GM12892 (cell line): ENCODE results near the gene CA12.

ENCODE experiments used
- DNase-seq: peaks from one replicate; pipeline ENCODE4 v3.0.0; 2011; ENCODE audit not compliant: insufficient read length
- FAIRE-seq: peaks from 2 replicates; lab custom pipeline; 2011; peaks lifted over from hg19 to GRCh38; lab: Jason Lieb, UNC
- POLR2A ChIP-seq: IDR thresholded peaks from 2 replicates; pipeline ENCODE4 v1.6.1; 2011; ENCODE audit warnings: low read depth, low read length, control low read depth
- POLR2AphosphoS5 ChIP-seq: IDR thresholded peaks from 2 replicates; pipeline ENCODE4 v1.6.1; 2011; ENCODE audit warnings: low read depth, low read length, control low read depth
- TAF1 ChIP-seq: IDR thresholded peaks from 2 replicates; pipeline ENCODE4 v1.6.1; 2011; ENCODE audit warnings: low read depth, mild to moderate bottlenecking, control low read depth, low read length, borderline replicate concordance

CA12 gene

DNA sequence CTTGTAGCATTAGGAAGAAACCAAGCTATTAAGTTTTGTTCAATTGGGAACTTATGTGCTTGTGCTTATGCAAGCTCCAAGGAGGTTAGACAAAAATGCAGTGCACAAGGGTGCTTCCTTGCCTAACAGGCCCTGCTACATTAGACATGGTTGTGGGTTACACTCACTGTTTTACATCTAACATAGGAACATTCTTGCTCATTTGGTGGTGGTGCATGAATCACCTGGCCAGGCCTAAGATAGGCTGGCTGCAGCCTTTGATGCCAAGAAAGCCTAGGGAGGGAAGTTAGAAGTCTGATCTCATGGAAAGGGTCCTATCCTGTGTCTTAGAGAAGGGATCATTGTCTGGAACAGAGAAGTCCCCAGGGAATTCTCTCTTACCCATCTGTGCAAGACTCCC is 43.5 kb downstream of the CA12 start:
- DNase-seq (no peak), FAIRE-seq (no peak)
- TF ChIP-seq POLR2AphosphoS5 (no peak), TAF1 (no peak), POLR2A (no peak)

- no peak for DNase-seq
- no peak for FAIRE-seq
- TF ChIP-seq TAF1 (no peak), POLR2AphosphoS5 (no peak), POLR2A (no peak)
Measured at GRCh38 chr15:63337046-63337445, 44.6 kb downstream of the CA12 start.

DNA sequence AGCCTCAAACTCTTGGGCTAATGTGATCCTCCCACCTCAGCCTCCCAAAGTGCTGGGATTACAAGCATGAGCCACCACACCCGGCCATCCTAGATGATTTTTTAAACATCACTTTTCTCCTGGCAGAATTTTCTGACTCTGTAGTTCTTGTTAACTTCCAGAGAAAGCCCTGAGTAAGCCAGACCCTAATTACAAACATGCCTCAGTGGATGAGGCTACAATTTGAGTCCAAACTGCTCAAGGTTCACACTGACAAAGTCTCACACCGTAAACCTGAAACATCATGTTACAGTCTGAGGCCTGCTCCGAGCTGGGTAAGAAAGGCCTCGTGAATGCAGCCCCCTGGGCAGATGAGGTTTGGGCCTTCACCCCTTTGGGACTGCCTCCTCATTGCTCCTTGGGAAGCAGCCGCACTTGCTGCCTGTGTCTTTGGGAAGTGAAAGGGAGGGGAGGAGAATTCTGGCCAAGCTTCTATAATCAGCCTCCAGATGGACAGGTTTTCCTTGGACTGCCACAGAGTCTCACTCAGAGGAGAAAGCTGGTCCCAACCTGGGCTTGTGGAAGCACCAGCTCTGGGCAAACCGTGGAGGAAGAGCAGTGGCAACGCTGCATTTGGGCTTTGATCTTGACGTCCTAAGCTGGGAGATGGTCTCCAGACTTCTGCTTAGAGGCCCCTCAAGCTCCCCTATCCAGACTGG is 46.0 kb downstream of the CA12 start:
- FAIRE-seq (no peak), DNase-seq (no peak)
- no peak for TF ChIP-seq TAF1
- no peak for TF ChIP-seq POLR2A
- TF ChIP-seq POLR2AphosphoS5 = no peak

DNA sequence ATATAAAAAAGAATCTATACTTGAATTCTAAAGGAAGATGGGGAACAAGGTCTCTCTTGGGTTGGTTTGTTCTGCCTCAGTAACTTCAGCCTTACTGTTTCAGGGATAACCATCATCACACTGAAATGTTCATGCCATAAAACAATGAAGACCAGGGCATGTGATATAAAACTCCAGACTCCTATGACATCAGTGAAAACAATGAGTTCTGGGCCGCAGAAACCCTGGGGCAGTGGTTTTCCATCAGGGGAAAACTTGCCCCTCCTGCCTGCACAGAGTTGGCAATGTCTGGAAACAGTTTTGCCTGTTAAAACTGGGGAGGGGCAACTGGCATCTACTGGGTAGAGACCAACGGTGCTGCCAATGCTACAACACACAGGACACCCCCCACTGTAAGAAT is 46.8 kb downstream of the CA12 start:
- TF ChIP-seq POLR2A (no peak), TAF1 (no peak), POLR2AphosphoS5 (no peak)
- DNase-seq (no peak), FAIRE-seq (no peak)

GRCh38 chr15:63332367-63333124 is 49.1 kb downstream of the CA12 start:
- no peak for TF ChIP-seq POLR2A
- TF ChIP-seq POLR2AphosphoS5 = no peak
- DNase-seq (no peak), FAIRE-seq (no peak)

DNA sequence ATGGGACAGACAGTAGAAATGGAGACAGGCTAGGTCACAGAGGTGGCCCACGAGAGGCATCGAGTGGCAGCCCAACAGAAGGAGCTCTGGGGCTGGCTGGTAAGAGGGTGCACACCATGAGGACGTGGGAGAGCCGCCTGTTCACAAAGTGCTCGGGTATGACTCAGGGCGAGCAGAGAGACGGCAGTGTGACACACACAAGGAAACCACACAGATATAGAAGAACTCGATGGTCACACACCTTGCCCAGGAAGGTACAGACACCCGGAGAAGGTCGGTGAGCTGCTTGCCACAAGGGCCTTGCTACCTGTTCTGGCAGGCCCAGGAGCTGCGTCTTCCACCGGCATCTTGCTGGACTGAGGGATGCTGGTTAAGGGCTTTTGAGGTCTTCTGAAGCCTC is 50.2 kb downstream of the CA12 start:
- DNase-seq (no peak), FAIRE-seq (no peak)
- TF ChIP-seq POLR2AphosphoS5 (no peak), POLR2A (no peak), TAF1 (no peak)

DNA sequence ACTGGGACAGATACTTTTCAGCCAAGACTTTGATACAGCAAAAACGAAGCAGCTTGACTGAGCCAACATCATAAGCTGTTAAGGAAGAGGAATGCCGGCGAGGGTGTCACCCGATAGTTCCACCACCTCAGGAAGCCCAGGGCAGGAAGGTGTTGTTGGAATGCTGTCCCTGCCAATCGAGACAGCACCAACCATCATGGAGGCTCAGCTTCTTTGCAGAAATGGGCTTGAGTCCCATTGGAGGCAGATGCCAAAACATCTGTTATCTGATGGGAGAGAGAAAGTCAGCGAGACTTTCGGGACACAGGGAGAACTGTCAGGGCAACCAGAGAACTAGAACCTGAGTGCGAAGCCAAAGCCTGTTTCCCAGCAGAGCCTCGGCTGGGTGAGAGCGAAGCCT is 50.7 kb downstream of the CA12 start:
- no peak for FAIRE-seq
- no peak for TF ChIP-seq TAF1
- TF ChIP-seq POLR2AphosphoS5 = no peak

GRCh38 chr15:63329567-63330350 is 51.9 kb downstream of the CA12 start:
- DNase-seq = no peak
- no peak for FAIRE-seq
- no peak for TF ChIP-seq POLR2AphosphoS5
- no peak for TF ChIP-seq TAF1
- no peak for TF ChIP-seq POLR2A

More for the DNA sequence above, 50.7 kb downstream of the CA12 start:
- no peak for DNase-seq

DNA sequence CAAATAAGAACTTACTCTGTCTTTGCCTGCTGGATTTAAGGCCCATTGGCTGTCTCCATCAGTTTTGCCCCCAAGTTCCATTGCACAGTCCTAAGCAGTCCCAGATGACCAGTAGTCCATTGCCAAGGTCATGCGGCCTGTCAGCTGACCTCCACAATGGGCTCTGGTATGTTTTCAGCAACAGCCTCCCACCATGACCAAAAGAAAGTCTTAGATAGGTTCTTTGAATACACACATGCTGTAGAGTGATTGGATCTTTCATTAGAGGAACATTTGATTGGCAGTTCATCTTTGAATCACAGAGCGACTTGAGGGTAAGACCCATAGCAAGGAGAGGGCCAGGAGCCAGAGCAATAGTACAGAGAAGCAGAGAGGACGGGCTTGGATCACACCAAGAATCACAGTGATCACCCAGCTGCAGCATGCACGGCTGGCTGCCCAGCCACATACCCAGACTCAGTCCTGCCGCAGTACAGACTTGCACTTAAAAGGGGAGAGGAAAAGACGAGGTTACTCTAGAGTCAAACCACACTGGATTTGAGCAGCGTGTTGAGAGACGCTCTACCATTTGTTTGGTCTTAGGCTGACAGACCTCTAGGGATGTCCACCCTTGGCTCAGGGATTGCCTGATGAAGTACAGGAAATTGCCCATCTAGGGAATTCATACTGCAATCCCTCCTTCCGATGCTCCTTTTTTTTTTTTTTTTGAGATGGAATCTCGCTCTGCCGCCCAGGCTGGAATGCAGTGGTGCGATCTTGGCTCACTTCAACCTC is 53.8 kb downstream of the CA12 start:
- no peak for FAIRE-seq
- TF ChIP-seq TAF1 (no peak), POLR2A (no peak), POLR2AphosphoS5 (no peak)
- DNase-seq = no peak

GRCh38 chr15:63324770-63325169 is 56.9 kb downstream of the CA12 start:
- FAIRE-seq = no peak
- no peak for DNase-seq
- TF ChIP-seq POLR2AphosphoS5 (no peak), TAF1 (no peak), POLR2A (no peak)

DNA sequence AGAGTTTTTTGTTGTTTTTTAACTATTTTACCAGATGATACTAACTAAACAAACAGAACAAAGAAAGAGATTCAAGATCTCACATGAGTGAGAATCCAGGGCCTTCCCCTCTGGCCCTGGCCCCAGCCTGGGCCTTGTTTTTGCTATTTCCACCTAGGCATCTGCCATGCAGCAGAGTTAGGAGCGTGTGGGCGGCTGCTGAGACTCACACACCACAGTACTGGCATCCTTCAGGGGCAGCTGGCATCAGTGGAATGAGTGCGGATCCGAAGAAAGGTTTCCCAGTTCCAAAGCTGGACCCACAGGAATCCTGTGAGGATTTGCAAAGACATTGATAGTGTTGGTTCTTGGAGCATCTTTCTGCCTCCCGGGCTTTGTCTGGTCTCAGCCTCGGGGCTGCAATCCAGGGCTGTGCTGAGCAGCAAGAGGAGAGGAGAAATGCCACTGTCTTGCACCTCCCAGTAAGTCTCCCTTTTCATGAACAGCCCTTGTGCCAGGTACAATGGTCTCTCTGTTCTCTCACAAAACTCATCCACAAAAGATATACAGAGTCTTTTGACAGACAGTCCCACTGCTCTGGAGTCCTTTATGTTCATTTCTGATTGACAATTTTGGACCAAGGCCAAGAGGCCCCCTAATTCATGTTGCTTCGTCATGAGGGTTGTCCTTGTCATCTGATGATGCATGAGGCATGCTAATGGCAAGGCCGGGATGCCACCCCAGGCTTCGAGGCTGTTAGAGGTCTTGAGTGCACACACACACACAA is 57.7 kb downstream of the CA12 start:
- TF ChIP-seq TAF1 = no peak
- TF ChIP-seq POLR2A = no peak
- no peak for TF ChIP-seq POLR2AphosphoS5
- DNase-seq = no peak
- no peak for FAIRE-seq

DNA sequence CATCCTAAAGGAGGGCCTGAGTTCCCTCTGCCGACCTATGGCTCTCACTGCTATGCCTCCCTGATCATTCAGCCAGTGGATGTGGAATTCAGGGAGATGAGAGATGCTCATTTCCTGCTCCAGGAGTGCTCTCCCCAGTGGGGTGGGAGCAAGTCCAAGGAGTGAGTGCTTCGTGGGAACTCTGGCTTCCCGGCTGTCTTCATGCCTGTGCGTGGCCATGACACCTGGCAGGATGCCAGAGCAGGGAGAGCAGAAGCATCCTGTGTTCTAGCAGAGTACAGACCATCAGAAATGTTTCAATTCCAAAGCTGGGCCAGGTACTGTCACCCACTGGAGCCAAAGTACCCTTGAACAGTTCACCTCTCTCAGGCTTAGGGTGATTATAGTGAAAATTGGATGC is 59.1 kb downstream of the CA12 start:
- no peak for FAIRE-seq
- DNase-seq = no peak
- TF ChIP-seq TAF1 (no peak), POLR2A (no peak), POLR2AphosphoS5 (no peak)
